ENCODE results near the gene CAB39L. TPM values are rescaled to one million over a fixed set of nuclear protein-coding genes. Genes with fewer than 3 reads are reported as not detected.

Gene CAB39L
- total RNA-seq, 1 donor from 2014 or later, result 8.8 TPM

DNA sequence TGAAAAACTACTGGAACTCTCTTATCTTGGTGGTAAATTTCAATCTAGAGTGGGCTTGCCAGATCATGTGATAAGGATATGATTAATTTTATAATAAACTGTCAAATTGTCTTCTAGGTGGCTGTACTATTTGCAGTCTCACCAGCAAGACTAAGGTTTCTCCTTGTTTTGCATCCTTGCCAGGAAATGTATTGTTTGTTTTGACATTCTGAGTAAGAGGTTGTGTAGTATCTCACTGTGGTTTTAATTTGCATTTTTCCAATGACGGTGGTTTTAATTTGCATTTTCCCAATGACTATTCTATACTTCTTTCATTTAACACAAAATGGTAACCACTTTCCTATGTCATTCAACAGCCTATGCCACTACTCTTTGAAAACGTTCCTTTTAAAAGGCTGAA is 2.0 kb downstream of the CAB39L start:
- Mint-ChIP-seq H3K27ac (no peak overlapping the region), H3K27me3 (no peaks in the 10 kb centered on the region), H3K36me3 (ENCODE audit: insufficient read depth) (no peaks in the 10 kb centered on the region), H3K4me3 (ENCODE audit: low read depth) (no peak overlapping the region), H3K9me3 (ENCODE audit: low read depth) (no peaks in the 10 kb centered on the region), H3K4me1 (ENCODE audit: low read depth) (peaks cover 11% of the 10 kb centered on the region)
- no peak for TF ChIP-seq CTCF (IDR thresholded peaks at IDR 0.05; ENCODE audit: unreplicated experiment)
- DNase-seq (ENCODE audit: low spot score, unreplicated experiment), result no peak

DNA sequence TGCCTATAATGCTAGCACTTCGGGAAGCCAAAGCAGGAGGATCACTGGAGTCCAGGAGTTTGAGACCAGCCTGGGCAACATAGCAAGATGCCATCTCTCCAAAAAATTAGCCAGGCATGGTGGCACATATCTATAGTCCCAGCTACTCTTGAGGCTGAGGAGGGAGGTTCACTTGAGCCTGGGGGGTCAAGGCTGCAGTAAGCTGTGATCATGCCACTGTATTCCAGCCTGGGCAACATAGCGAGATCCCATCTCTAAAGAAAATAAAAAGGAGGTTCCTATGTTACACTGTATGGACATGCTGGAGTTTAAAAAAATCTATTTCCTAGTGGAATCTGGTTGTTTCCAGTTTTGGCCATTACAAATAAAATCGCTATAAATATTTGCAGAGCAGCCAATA is 2.6 kb downstream of the CAB39L start:
- peaks cover 11% of the 10 kb centered on the region for H3K4me1 Mint-ChIP-seq (ENCODE audit: low read depth)
- H3K36me3 Mint-ChIP-seq (ENCODE audit: insufficient read depth), result no peaks in the 10 kb centered on the region
- no peak overlapping the region for H3K4me3 Mint-ChIP-seq (ENCODE audit: low read depth)
- no peak for DNase-seq (ENCODE audit: low spot score, unreplicated experiment)
- no peaks in the 10 kb centered on the region for H3K9me3 Mint-ChIP-seq (ENCODE audit: low read depth)
- TF ChIP-seq CTCF (IDR thresholded peaks at IDR 0.05; ENCODE audit: unreplicated experiment), result no peak
- no peaks in the 10 kb centered on the region for H3K27me3 Mint-ChIP-seq
- H3K27ac Mint-ChIP-seq, result no peak overlapping the region

DNA sequence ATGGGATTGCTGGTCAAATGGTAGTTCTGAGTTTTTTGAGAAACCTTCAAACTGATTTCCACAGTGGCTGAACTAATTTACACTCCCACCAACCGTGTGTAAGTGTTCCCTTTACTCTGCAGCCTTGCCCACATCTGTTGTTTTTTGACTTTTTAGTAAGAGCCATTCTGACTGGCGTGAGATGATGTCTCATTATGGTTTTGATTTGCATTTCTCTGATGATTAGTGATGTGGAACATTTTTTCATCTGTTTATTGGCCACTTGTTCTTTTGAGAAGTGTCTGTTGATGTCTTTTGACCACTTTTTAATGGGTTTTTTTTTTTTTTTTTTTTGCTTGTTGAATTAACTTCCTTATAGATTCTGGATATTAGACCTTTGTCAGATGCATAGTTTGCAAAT is 4.3 kb downstream of the CAB39L start:
- no peak for TF ChIP-seq CTCF (IDR thresholded peaks at IDR 0.05; ENCODE audit: unreplicated experiment)
- DNase-seq (ENCODE audit: low spot score, unreplicated experiment), result no peak
- Mint-ChIP-seq H3K9me3 (ENCODE audit: low read depth) (no peaks in the 10 kb centered on the region), H3K4me3 (ENCODE audit: low read depth) (no peak overlapping the region), H3K27me3 (no peaks in the 10 kb centered on the region), H3K4me1 (ENCODE audit: low read depth) (peaks cover 5% of the 10 kb centered on the region), H3K36me3 (ENCODE audit: insufficient read depth) (no peaks in the 10 kb centered on the region), H3K27ac (no peak overlapping the region)

DNA sequence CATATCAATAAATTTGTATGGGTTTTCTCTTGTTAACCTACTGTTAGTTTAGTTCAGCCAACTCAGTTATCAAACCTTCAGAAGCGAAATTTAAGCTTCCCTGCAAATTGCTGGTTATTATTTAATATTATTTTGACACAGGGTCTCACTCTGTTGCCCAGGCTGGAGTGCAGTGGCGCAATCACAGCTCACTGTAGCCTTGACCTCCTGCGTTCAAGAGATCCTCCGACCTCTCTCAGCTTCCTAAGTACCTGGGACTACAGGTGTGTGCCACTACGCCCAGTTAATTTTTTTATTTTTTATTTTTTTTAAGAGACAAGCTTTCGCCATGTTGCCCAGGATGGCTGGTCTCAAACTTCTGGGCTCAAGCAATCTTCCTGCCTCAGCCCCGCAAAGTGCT is 6.2 kb downstream of the CAB39L start:
- TF ChIP-seq CTCF (IDR thresholded peaks at IDR 0.05; ENCODE audit: unreplicated experiment), result no peak
- no peak for DNase-seq (ENCODE audit: low spot score, unreplicated experiment)
- H3K4me1 Mint-ChIP-seq (ENCODE audit: low read depth), result no peaks in the 10 kb centered on the region
- H3K27ac Mint-ChIP-seq, result no peak overlapping the region
- H3K9me3 Mint-ChIP-seq (ENCODE audit: low read depth), result no peaks in the 10 kb centered on the region
- H3K4me3 Mint-ChIP-seq (ENCODE audit: low read depth), result no peak overlapping the region
- H3K36me3 Mint-ChIP-seq (ENCODE audit: insufficient read depth), result peaks cover 4% of the 10 kb centered on the region
- H3K27me3 Mint-ChIP-seq, result no peaks in the 10 kb centered on the region

GRCh38 chr13:49436890-49437289 is 7.0 kb downstream of the CAB39L start:
- Mint-ChIP-seq H3K36me3 (ENCODE audit: insufficient read depth) (peaks cover 4% of the 10 kb centered on the region), H3K4me1 (ENCODE audit: low read depth) (no peaks in the 10 kb centered on the region), H3K4me3 (ENCODE audit: low read depth) (no peak overlapping the region), H3K27ac (no peak overlapping the region), H3K27me3 (no peaks in the 10 kb centered on the region), H3K9me3 (ENCODE audit: low read depth) (no peaks in the 10 kb centered on the region)
- no peak for TF ChIP-seq CTCF (IDR thresholded peaks at IDR 0.05; ENCODE audit: unreplicated experiment)
- no peak for DNase-seq (ENCODE audit: low spot score, unreplicated experiment)

Data from progenitor cell of endocrine pancreas (in vitro differentiated cells).